ENCODE measurements around the gene EFNA4.

Gene EFNA4

DNA sequence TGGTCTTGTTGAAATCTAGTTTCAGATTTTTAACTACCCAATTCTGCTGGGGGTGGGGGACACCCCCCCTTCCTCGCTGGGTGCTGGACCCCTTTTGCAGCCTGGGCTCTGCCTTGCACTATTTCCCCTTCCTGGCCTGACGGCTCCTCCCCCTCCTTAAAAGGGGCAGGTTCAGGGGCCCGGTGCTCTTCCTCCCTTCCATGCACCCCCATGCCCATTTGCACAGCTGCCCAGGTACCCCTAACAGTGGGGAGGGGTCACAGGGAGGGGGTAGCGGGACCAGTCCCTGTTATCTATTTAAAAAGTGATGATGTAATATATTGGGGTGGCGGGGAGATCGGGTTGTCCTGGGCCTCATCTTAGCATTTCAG is 45.6 kb upstream of the EFNA4 start:
- CTCF ChIA-PET: interaction anchor here (0.6 to 10.5 kb wide), 30 partner anchors 10 to 429 kb away, joined by 3 to 244 read pairs (median 5); partner anchors contain the start of genes ADAM15, FLAD1, LENEP and PBXIP1
- DNase-seq (ENCODE audit: low read depth, low spot score): no peak
- POLR2A ChIA-PET: interaction anchor here (0.5 to 1.6 kb wide), 5 partner anchors 17 to 62 kb away, joined by 3 to 6 read pairs (median 4); partner anchors contain the start of genes PBXIP1 and SHC1
- TF ChIP-seq, protein P1, sequence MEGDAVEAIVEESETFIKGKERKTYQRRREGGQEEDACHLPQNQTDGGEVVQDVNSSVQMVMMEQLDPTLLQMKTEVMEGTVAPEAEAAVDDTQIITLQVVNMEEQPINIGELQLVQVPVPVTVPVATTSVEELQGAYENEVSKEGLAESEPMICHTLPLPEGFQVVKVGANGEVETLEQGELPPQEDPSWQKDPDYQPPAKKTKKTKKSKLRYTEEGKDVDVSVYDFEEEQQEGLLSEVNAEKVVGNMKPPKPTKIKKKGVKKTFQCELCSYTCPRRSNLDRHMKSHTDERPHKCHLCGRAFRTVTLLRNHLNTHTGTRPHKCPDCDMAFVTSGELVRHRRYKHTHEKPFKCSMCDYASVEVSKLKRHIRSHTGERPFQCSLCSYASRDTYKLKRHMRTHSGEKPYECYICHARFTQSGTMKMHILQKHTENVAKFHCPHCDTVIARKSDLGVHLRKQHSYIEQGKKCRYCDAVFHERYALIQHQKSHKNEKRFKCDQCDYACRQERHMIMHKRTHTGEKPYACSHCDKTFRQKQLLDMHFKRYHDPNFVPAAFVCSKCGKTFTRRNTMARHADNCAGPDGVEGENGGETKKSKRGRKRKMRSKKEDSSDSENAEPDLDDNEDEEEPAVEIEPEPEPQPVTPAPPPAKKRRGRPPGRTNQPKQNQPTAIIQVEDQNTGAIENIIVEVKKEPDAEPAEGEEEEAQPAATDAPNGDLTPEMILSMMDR (IDR thresholded peaks at IDR 0.05; ENCODE audit: insufficient read depth, low read length, missing control alignments): no peak
- peak overlapping the region; percentile 43 for H3K4me3 ChIP-seq (ENCODE audit: low read depth, low read length)

DNA sequence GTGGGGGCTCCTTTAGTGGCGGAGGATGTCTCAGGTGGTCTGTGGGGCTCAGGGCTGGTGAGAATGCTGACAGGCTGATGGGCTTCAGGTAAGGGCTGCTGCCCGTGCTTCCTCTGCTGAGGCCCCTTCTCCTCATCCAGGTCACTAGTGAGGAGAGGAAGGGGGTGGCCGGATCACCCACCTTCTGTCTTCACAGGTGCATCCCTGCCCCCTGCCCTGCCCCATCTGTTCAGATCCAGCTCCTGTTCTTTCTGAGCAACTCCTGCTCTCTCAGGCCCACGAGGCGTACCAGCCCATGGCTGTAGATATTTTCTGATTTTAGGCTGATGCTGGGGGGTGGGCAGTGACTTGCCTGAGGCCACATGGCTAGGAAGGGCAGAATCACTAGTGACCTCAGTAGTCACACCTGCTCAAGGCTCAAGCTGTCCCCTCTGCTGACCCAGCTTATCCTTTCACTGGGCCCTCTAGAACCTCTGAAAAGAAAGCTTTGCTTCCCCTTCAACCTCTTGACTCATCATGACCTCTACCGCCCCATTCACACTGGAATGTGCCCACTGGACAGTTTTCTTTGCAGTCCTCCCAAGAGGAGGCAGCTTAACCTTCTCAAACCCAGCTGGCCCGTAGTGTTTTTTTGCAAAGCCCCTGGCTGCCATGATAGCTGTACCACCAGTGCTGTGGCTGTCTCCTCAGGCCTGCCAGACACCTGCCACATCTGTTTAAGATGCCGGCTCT is 44.8 kb upstream of the EFNA4 start:
- POLR2A ChIA-PET: interaction anchor here (1.5 kb wide), 1 partner anchor 48 kb away, joined by 5 read pairs; the partner anchor contains the start of gene SHC1
- no peak for DNase-seq (ENCODE audit: low read depth, low spot score)
- CTCF ChIA-PET: interaction anchor here (1.0 to 10.5 kb wide), 17 partner anchors 9 to 174 kb away, joined by 3 to 244 read pairs (median 7); partner anchors contain the start of genes ADAM15, DCST1, DCST2 and KRTCAP2
- H3K4me3 ChIP-seq (ENCODE audit: low read depth, low read length): no peak overlapping the region
- TF ChIP-seq, protein P1 (IDR thresholded peaks at IDR 0.05; ENCODE audit: insufficient read depth, low read length, missing control alignments): no peak

DNA sequence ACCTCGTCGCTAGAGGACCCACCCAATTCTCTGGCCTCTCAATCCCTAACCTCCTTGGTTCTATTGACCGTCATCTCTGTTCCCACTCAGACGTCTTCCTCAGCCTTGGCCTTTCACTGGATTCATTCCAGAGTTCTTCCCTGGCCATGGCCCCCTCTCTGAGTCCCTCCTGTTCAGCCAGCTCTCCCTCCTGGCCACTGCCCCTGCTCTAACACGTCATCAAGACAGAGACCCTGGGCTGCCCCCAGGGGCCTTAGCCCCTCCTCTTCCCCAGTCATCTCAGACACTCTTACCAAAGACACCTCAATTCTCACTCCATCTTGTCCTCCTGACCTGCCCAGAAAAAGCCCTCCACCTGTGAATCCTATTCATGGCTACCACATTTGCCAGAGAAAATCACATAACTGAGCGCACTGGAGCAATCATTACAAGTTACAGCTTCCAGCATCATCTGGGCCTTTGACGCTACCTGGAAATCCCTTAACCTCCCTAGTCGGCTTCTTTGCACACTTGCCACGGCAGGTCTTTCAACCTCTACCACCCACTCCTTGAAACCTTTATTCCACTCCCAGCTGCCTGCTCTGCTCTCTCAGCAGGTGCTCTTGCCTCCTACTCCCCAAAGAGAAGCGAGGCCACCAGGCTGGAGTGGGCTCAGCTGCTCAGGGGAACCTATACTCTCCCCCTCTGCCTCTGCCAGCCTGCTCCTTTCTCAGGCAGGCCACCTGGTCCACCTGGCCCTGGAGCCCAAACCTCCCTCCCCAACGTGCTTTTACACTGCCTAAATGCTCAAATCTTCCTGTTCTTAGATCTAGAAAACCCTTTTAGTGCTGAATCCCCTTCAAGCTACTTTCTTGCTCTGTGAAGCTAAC is 43.9 kb upstream of the EFNA4 start:
- ChIA-PET CTCF (interaction anchor here (0.7 to 10.5 kb wide), 15 partner anchors 9 to 192 kb away, joined by 3 to 244 read pairs (median 5); partner anchors contain the start of genes ADAM15, DCST1, DCST2 and KRTCAP2), POLR2A (interaction anchor here (1.5 kb wide), 1 partner anchor 49 kb away, joined by 5 read pairs; the partner anchor contains the start of gene SHC1)
- no peak overlapping the region for H3K4me3 ChIP-seq (ENCODE audit: low read depth, low read length)
- DNase-seq (ENCODE audit: low read depth, low spot score): no peak
- TF ChIP-seq, protein P1 (IDR thresholded peaks at IDR 0.05; ENCODE audit: insufficient read depth, low read length, missing control alignments): no peak

DNA sequence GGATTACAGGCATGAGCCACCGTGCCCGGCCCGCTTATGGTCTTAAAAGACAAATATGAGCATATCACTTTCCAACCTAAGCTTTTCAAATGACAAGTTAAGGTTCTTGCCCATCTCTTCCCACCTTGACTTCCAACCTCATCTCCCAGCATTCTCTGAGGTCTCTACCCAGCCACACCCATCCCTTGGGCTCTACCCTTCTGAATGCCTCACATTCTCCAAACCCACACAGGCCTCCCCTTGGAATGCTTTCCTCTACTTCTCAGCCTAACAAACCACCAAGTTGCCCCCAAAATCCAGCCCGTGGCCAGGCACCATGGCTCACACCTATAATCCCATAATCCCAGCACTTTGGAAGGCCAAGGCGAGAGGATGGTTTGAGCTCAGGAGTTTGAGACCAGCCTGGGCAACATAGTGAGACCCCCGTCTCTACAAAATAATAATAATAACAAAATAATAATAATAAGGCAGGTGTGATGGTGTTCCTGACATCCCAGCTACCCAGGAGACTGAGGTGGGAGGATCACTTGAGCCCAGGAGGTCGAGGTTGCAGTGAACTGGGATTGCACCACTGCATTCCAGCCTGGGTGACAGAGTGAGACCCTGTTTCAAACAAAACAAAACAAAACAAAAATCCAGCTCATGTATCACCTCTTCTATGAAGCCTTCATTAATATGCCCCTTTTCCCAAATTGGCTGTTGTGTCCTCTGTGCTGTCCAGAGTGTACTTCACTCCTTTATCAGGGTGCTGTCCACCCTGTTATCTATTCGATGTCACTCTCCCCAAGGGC is 41.2 kb upstream of the EFNA4 start:
- DNase-seq (ENCODE audit: low read depth, low spot score): no peak
- TF ChIP-seq, protein P1 (IDR thresholded peaks at IDR 0.05; ENCODE audit: insufficient read depth, low read length, missing control alignments): no peak

DNA sequence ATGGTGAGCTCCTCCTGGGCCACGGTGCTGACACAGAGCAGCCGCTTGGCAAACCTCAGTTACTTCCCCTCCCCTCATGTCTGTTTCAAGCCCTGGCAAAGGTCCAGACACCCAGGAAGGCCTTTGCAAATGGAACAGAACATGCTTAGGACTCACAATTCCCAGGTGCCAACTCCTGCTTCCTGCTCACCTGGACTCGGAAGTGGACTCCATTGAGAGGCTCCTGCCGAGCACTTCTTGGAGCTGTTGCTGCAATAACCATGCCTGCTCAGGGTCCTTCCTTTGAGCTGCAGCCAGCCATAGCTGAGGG is 40.7 kb upstream of the EFNA4 start:
- H3K4me3 ChIP-seq (ENCODE audit: low read depth, low read length): no peak overlapping the region
- no peak for DNase-seq (ENCODE audit: low read depth, low spot score)
- TF ChIP-seq, protein P1 (IDR thresholded peaks at IDR 0.05; ENCODE audit: insufficient read depth, low read length, missing control alignments): no peak
- ChIA-PET CTCF (interaction anchor here (0.9 to 10.5 kb wide), 7 partner anchors 20 to 78 kb away, joined by 3 to 244 read pairs (median 4); partner anchors contain the start of genes ADAM15, LENEP and ZBTB7B), POLR2A (no interaction called here)

More for the DNA sequence above, 41.2 kb upstream of the EFNA4 start:
- ChIA-PET POLR2A (no interaction called here), CTCF (interaction anchor here (0.9 to 10.5 kb wide), 9 partner anchors 9 to 77 kb away, joined by 3 to 244 read pairs (median 4); partner anchors contain the start of genes ADAM15, LENEP, PBXIP1 and ZBTB7B)
- H3K4me3 ChIP-seq (ENCODE audit: low read depth, low read length): no peak overlapping the region

All from AG04449 (cell line).